Gastrocnemius medialis (tissue), 4 donors: ENCODE measurements around the gene ABTB2.

Experiments
- POLR2A ChIP-seq, 2 donors: fragments of 450-650 bp; IDR thresholded peaks; one replicate each; pipeline ENCODE4 v1.6.1; 2017; ENCODE audit warnings: antibody characterized with exemption in 2 of 2, mild to moderate bottlenecking in 2 of 2, moderate library complexity in 2 of 2
- TF ChIP-seq, protein P1 (sequence below), 5 experiments: fragments of 450-650 bp in 3 of 5; fragments of 200-600 bp in 2 of 5; sonication (generic) in 2 of 5; IDR thresholded peaks in 4 of 5; conservative IDR thresholded peaks in 1 of 5; 1 replicate in 4 of 5; 2 replicates in 1 of 5; pipeline ENCODE4 v1.5.1; 2016 to 2019; ENCODE audit warnings: antibody characterized with exemption in 5 of 5, mild to moderate bottlenecking in 3 of 5, moderate library complexity in 3 of 5

DNA sequence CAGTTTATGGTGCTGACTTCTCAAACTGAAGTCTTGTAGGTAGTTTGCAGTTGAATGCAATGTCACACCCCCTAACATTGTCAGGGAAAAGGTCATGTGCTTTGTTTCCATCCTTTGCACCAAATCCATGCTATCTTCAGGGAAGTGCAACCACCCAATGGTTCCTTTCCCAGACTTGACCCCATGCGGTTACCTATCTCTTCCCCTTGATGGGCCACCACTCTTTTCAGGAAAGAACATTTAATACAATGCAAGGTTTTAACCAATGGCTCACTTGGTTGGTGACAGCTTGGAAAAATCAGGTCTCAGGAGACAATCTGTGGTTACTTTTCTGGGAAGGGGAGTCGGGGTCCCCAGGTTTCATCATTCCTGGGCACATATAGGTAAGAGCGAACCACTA, 2.1 kb downstream of the ABTB2 start:
- TF ChIP-seq, protein P1, sequence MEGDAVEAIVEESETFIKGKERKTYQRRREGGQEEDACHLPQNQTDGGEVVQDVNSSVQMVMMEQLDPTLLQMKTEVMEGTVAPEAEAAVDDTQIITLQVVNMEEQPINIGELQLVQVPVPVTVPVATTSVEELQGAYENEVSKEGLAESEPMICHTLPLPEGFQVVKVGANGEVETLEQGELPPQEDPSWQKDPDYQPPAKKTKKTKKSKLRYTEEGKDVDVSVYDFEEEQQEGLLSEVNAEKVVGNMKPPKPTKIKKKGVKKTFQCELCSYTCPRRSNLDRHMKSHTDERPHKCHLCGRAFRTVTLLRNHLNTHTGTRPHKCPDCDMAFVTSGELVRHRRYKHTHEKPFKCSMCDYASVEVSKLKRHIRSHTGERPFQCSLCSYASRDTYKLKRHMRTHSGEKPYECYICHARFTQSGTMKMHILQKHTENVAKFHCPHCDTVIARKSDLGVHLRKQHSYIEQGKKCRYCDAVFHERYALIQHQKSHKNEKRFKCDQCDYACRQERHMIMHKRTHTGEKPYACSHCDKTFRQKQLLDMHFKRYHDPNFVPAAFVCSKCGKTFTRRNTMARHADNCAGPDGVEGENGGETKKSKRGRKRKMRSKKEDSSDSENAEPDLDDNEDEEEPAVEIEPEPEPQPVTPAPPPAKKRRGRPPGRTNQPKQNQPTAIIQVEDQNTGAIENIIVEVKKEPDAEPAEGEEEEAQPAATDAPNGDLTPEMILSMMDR (IDR thresholded peaks at IDR 0.05 in 4 of 5, conservative IDR thresholded peaks at IDR 0.05 in 1 of 5): no peak
- TF ChIP-seq POLR2A (IDR thresholded peaks at IDR 0.05): no peak
